Type B pancreatic cell (in vitro differentiated cells): Measurements from ENCODE around the gene CBFA2T3. TPM values are rescaled to one million over a fixed set of nuclear protein-coding genes. Genes with fewer than 3 reads are reported as not detected.

Source experiments
- DNase-seq: peaks from one replicate; pipeline ENCODE4 v3.0.0; 2021; ENCODE audit warnings: mixed read lengths; ENCODE audit not compliant: unreplicated experiment; ENCODE audit errors: extremely low spot score
- H3K27ac Mint-ChIP-seq: 2 replicates; pipeline ENCODE4 v1.8.0; 2021; ENCODE audit warnings: mild to moderate bottlenecking, mixed read lengths
- H3K27me3 Mint-ChIP-seq: 2 replicates; pipeline ENCODE4 v1.8.0; 2021; ENCODE audit warnings: mixed read lengths
- H3K36me3 Mint-ChIP-seq: 2 replicates; pipeline ENCODE4 v1.8.0; 2021; ENCODE audit warnings: mixed read lengths
- H3K4me1 Mint-ChIP-seq: one replicate; pipeline ENCODE4 v1.8.0; 2021; ENCODE audit warnings: mixed read lengths; ENCODE audit not compliant: unreplicated experiment
- H3K4me3 Mint-ChIP-seq: 2 replicates; pipeline ENCODE4 v1.8.0; 2021; ENCODE audit warnings: mild to moderate bottlenecking, mixed read lengths
- H3K9me3 Mint-ChIP-seq: 2 replicates; pipeline ENCODE4 v1.8.0; 2021; ENCODE audit warnings: mixed read lengths
- total RNA-seq: library from RNA; stranded (reverse); gene quantifications from 2 replicates; pipeline ENCODE4 v1.2.1, GENCODE V29; 2021; ENCODE audit warnings: low replicate concordance
- TF ChIP-seq, protein P1 (sequence below): fragments of 200-600 bp; sonication (generic); conservative IDR thresholded peaks from 2 replicates; pipeline ENCODE4 v1.5.0; 2021; ENCODE audit warnings: antibody characterized with exemption, mild to moderate bottlenecking

Gene CBFA2T3
- total RNA-seq, 1 donor from 2014 or later: 8.9 TPM

DNA sequence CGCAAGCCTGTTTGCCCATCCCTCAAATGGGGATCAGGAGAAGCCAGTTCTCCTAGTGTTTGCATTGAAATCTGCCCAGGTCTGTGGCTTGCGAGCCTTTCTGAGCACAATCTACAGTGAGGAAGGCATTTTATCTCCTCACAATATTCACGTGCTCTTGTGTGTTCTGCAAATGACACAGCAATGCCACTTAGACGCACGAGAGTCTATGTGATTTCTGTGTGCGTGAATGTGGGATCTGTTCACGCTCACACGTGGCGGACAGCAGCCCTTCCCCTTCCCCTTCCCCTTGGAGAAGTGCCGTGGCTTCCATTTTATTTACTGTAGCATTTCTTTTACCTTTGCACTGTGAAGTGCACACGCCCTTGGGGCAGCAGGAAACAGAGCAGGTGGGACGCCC, 17.7 kb upstream of the CBFA2T3 start:
- Mint-ChIP-seq H3K27ac (no peak overlapping the region), H3K4me3 (no peak overlapping the region), H3K27me3 (peaks cover 13% of the 10 kb centered on the region), H3K9me3 (peaks cover 9% of the 10 kb centered on the region), H3K36me3 (no peaks in the 10 kb centered on the region), H3K4me1 (no peaks in the 10 kb centered on the region)
- DNase-seq: no peak
- TF ChIP-seq, protein P1, sequence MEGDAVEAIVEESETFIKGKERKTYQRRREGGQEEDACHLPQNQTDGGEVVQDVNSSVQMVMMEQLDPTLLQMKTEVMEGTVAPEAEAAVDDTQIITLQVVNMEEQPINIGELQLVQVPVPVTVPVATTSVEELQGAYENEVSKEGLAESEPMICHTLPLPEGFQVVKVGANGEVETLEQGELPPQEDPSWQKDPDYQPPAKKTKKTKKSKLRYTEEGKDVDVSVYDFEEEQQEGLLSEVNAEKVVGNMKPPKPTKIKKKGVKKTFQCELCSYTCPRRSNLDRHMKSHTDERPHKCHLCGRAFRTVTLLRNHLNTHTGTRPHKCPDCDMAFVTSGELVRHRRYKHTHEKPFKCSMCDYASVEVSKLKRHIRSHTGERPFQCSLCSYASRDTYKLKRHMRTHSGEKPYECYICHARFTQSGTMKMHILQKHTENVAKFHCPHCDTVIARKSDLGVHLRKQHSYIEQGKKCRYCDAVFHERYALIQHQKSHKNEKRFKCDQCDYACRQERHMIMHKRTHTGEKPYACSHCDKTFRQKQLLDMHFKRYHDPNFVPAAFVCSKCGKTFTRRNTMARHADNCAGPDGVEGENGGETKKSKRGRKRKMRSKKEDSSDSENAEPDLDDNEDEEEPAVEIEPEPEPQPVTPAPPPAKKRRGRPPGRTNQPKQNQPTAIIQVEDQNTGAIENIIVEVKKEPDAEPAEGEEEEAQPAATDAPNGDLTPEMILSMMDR: no peak

DNA sequence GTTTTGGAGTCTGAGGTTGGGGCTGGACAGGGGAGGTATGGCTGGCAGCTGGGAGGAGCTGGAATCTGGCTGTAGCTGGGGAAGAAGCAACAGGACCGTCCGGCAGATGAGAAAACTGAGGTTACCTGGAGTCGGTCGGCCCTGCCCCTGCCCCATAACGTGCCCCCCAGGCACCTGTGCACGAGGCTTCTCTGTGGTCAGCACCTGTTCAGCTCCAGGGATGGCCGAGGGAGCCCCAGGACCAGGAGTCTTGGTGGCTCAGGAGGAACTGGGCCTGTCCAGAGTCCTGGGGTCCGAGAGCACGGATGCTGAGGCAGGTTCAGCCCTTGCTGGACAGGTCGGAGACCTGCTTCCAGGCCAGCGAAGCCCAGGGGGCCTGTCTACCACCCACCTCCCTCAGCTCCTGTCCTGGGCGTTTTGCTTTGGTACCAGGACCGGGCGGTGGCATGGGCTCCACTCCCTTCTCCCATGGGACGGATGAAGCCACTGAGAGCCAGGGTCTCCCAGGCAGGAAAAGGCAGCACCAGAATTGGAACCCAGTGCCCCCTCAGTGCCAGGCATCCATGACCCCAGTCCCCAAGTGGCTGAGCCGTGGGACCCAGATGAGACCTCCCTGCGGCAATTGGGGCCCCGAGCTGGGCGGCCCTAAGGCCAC, 17.1 kb upstream of the CBFA2T3 start:
- Mint-ChIP-seq H3K4me3 (no peak overlapping the region), H3K27me3 (peaks cover 10% of the 10 kb centered on the region), H3K36me3 (no peaks in the 10 kb centered on the region), H3K4me1 (no peaks in the 10 kb centered on the region), H3K27ac (no peak overlapping the region), H3K9me3 (peaks cover 7% of the 10 kb centered on the region)
- TF ChIP-seq, protein P1: no peak
- DNase-seq: no peak

DNA sequence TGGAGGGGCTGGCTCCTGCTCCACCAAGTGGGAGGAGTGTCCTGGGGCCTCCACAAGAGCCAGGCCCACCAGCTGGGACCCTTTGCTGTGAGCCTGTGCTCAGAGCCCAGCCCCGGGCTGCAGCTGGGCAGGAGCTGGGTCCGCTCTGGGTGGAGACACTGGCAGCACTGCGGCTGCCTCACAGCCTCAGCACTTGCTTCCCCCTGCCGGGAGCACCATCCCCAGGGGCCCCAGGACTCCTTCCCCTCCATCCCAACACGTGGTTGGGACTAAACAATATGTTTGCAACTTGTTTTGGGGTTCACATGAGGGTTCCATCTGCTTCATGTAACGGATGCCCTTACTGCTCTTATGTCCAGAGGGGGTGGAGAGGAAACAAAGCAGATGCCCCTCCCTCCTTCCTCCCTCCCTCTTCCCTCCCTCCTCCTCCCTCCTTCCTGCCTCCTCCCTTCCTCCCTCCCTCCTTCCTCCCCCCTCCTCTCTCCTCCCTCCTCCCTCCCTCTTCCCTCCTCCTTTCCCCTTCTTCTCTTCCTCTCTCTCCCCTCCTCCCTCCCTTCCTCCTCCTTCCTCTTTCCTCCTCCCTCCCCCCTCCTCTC, 16.3 kb upstream of the CBFA2T3 start:
- H3K9me3 Mint-ChIP-seq: peaks cover 4% of the 10 kb centered on the region
- H3K27me3 Mint-ChIP-seq: peaks cover 7% of the 10 kb centered on the region
- no peak for DNase-seq
- no peak overlapping the region for H3K4me3 Mint-ChIP-seq
- no peak overlapping the region for H3K27ac Mint-ChIP-seq
- no peaks in the 10 kb centered on the region for H3K36me3 Mint-ChIP-seq
- no peaks in the 10 kb centered on the region for H3K4me1 Mint-ChIP-seq
- TF ChIP-seq, protein P1: no peak

DNA sequence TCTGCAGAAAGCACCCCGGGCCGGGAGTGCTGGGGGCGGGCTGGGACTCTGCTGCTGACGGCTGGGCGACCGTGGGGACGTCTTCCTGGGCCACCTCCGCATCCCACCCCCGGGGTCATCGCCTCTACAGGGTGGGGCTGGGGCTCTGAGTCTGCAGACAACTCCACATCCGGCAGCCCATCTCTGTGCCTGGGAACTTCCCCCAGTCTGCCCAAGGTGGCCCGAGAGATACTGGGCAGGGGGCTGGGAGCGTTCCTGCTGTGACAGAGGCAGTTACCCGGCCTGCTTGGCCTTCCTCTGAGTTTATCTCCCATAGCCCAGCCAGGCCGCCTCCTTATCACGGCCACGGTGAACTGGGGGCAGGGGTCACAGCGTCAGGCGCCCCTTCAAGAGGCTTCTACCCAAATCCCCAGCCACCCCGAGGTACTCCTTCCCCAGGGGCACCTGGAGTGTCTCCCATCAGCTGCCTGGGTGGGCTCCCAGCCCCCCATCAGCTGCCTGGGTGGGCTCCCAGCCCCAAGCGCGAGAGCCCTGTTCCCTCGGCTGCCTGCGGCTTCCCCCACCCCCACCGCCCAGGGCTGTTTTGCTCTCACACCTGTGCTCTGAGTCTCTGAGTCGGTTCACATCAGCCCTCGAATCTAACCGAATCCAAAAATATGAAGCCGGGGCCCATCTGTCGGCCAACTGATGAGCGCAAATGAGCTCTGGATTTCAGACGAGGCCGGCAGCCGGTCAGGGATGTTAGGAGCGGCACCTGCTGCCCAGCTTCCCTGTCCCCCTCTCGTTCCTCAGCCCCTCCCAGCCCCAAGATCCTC, 15.6 kb upstream of the CBFA2T3 start:
- Mint-ChIP-seq H3K4me1 (no peaks in the 10 kb centered on the region), H3K27ac (no peak overlapping the region), H3K4me3 (no peak overlapping the region), H3K9me3 (peaks cover 3% of the 10 kb centered on the region), H3K27me3 (peaks cover 7% of the 10 kb centered on the region), H3K36me3 (no peaks in the 10 kb centered on the region)
- TF ChIP-seq, protein P1: no peak
- DNase-seq: no peak

DNA sequence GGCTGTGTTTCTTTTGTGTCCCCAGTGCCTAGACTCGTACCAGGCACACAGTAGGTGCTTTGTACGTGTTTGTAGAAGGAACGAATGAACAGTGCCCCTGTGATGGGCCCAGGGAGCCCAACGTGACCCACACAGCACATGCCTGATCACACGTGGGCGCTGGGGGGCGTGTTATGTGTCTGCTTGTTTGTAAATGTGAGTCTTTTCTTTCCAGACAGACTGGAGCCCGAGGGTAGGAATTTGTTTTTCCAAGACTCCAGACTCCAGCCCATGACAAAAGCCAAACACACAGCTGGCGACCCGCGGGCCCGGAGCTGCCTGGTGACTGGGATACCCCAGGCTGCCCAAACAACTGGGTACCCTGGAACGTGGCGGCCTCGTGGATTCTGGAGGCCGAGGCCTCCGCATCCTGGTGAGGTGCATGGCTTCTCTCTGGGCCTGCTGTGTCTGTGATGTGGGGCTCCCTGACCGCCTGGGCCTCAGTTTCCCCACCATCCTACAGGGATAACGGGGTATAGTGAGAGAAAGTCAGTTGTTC, 14.9 kb upstream of the CBFA2T3 start:
- H3K4me1 Mint-ChIP-seq: no peaks in the 10 kb centered on the region
- no peaks in the 10 kb centered on the region for H3K36me3 Mint-ChIP-seq

More for the DNA sequence above, 14.9 kb upstream of the CBFA2T3 start:
- DNase-seq: no peak
- TF ChIP-seq, protein P1: no peak
- H3K27me3 Mint-ChIP-seq: peaks cover 7% of the 10 kb centered on the region
- H3K9me3 Mint-ChIP-seq: no peaks in the 10 kb centered on the region
- H3K27ac Mint-ChIP-seq: no peak overlapping the region
- no peak overlapping the region for H3K4me3 Mint-ChIP-seq
